Measurements from ENCODE around the gene MVK. TPM values are rescaled to one million over a fixed set of nuclear protein-coding genes. Genes with fewer than 3 reads are reported as not detected.

The MVK gene
- total RNA-seq, 4 donors from 2014 or later = 17.2 to 157 (median 25.4) TPM

DNA sequence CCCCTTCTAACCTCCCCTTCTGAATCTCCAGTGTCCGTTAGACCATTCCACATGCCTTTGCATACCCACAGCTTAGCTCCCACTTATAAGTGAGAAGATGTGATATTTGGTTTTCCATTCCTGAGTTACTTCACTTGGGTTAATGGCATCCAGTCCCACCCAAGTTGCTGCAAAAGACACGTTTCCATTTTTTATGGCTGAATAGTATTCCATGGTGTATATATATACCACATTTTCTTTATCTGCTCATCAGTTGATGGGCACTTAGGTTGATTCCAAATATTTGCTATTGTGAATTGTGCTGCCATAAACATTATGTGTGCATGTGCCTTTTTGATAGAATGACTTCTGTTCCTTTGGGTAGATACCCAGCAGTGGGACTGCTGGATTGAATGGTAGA is 67.8 kb downstream of the MVK start:
- intact Hi-C loops (cut with DNase I; ENCODE audit: low total_unique reads) = no loop called here
- in situ Hi-C loops (cut with MboI; ENCODE audit: low pct_ligation_motif_present in 1 of 4, low pct_unique_long_range_greater_than_20kb in 1 of 4, low sequenced_read_pairs in 3 of 4) = no loop called here

DNA sequence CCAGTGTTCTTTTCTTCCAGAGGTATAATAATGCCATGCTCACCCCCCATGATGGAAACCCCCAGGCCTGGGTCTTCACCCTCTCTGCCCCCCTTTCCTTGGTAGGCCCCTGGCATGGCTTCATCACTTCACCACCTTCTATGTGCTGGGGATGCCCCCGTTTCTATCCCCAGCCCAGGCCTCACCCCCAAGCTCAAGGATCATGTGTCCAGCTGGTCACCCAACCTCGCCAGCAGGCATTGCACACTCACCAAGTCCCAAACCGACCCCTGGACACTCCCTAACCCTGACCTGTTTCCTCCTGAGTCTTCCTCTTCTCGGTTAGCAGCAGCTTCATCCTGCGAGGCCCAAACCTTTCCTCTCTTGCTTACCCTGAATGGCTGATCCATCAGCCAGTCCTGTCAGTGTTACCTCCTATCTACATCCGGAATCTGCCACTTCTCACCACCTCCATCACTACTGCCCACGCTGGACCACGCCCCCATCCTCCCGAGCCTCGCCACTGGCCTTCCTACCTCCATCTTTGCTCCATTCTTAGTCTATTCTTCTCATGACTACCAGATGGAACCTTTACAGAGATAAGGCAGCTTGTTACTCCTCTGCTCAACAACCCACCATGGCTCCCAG is 69.0 kb downstream of the MVK start:
- Histone ChIP-seq H3K27me3 (no peaks in the 10 kb centered on the region), H3K4me3 (no peak overlapping the region), H3K4me1 (no peaks in the 10 kb centered on the region), H3K36me3 (no peaks in the 10 kb centered on the region), H3K9me3 (no peaks in the 10 kb centered on the region), H3K27ac (no peak overlapping the region)
- no peak for DNase-seq
- TF ChIP-seq EP300 (IDR thresholded peaks at IDR 0.05; ENCODE audit: low read depth) = no peak
- TF ChIP-seq CTCF (IDR thresholded peaks at IDR 0.05) = no peak
- TF ChIP-seq POLR2A (IDR thresholded peaks at IDR 0.05) = no peak
- no peak for TF ChIP-seq POLR2AphosphoS5 (IDR thresholded peaks at IDR 0.05)
- WGBS, 2 donors (ENCODE audit: low coverage in 1 of 2) = 58 to 89% methylated on average over 8 to 10 of the region's 10 CpGs
- in situ Hi-C loops (cut with MboI; ENCODE audit: low pct_ligation_motif_present in 1 of 4, low pct_unique_long_range_greater_than_20kb in 1 of 4, low sequenced_read_pairs in 3 of 4) (no loop called here), intact Hi-C loops (cut with DNase I; ENCODE audit: low total_unique reads) (no loop called here)

More for the DNA sequence above, 67.8 kb downstream of the MVK start:
- no peaks in the 10 kb centered on the region for H3K9me3 ChIP-seq
- TF ChIP-seq POLR2A (IDR thresholded peaks at IDR 0.05) = no peak
- TF ChIP-seq POLR2AphosphoS5 (IDR thresholded peaks at IDR 0.05) = no peak
- no peak for TF ChIP-seq EP300 (IDR thresholded peaks at IDR 0.05; ENCODE audit: low read depth)
- TF ChIP-seq CTCF (IDR thresholded peaks at IDR 0.05) = no peak
- 64 to 65% methylated on average over 2 of the region's 2 CpGs for WGBS, 2 donors (ENCODE audit: low coverage in 1 of 2)
- H3K36me3 ChIP-seq = no peaks in the 10 kb centered on the region
- no peak for DNase-seq
- H3K4me1 ChIP-seq = no peaks in the 10 kb centered on the region
- H3K27me3 ChIP-seq = no peaks in the 10 kb centered on the region
- no peak overlapping the region for H3K27ac ChIP-seq
- H3K4me3 ChIP-seq = no peak overlapping the region

DNA sequence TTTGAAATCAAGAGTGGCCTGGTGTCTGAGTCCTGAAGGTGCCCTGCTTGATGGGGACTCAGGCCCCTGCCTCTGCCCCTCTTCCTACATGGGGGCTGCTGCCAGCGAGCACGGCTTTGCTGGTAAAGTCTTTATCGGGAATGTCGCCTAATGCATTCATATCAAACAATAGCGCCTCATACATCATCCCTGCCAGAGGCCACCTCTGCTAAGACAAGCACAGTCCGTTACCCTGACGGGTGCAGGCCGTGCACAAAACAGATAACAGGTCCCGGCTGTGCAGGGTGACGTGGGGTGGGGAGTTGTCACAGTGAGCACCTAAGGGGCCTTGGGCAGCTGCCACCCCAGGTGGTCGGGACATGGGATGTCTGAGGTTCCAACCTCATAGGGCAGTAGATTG is 71.6 kb downstream of the MVK start:
- Histone ChIP-seq H3K36me3 (no peaks in the 10 kb centered on the region), H3K4me1 (no peaks in the 10 kb centered on the region), H3K9me3 (no peaks in the 10 kb centered on the region), H3K4me3 (no peak overlapping the region), H3K27ac (no peak overlapping the region), H3K27me3 (no peaks in the 10 kb centered on the region)
- DNase-seq = no peak
- in situ Hi-C loops (cut with MboI; ENCODE audit: low pct_ligation_motif_present in 1 of 4, low pct_unique_long_range_greater_than_20kb in 1 of 4, low sequenced_read_pairs in 3 of 4) = no loop called here
- intact Hi-C loops (cut with DNase I; ENCODE audit: low total_unique reads) = no loop called here
- TF ChIP-seq EP300 (IDR thresholded peaks at IDR 0.05; ENCODE audit: low read depth) (no peak), POLR2AphosphoS5 (IDR thresholded peaks at IDR 0.05) (no peak), CTCF (IDR thresholded peaks at IDR 0.05) (no peak), POLR2A (IDR thresholded peaks at IDR 0.05) (no peak)
- 78% methylated on average over 11 of the region's 11 CpGs; no CpG with 5 or more reads in 1 of the 2 donors for WGBS, 2 donors (ENCODE audit: low coverage in 1 of 2)

GRCh38 chr12:109645708-109646107 is 72.1 kb downstream of the MVK start:
- Histone ChIP-seq H3K4me1 (no peaks in the 10 kb centered on the region), H3K36me3 (no peaks in the 10 kb centered on the region), H3K27me3 (no peaks in the 10 kb centered on the region), H3K9me3 (no peaks in the 10 kb centered on the region), H3K27ac (no peak overlapping the region), H3K4me3 (no peak overlapping the region)
- DNase-seq = no peak
- 84 to 93% methylated on average over 3 to 11 of the region's 11 CpGs for WGBS, 2 donors (ENCODE audit: low coverage in 1 of 2)
- in situ Hi-C loops (cut with MboI; ENCODE audit: low pct_ligation_motif_present in 1 of 4, low pct_unique_long_range_greater_than_20kb in 1 of 4, low sequenced_read_pairs in 3 of 4) = no loop called here
- intact Hi-C loops (cut with DNase I; ENCODE audit: low total_unique reads) = no loop called here
- TF ChIP-seq POLR2A (IDR thresholded peaks at IDR 0.05) (no peak), POLR2AphosphoS5 (IDR thresholded peaks at IDR 0.05) (no peak), EP300 (IDR thresholded peaks at IDR 0.05; ENCODE audit: low read depth) (no peak), CTCF (IDR thresholded peaks at IDR 0.05) (no peak)

Other genes starting within 250 kb of the MVK start
- not detected for gene MYO1H, start 225.9 kb upstream of the MVK start, total RNA-seq
- gene KCTD10, start 96.5 kb upstream of the MVK start, total RNA-seq = 100 to 1,000 TPM in 1 of 4 donors, 10 to 100 TPM in 3; 67.2 to 126 (median 79.5) TPM
- gene UBE3B, start 96.2 kb upstream of the MVK start, total RNA-seq = 10 to 100 TPM; 34.4 to 73.0 (median 71.6) TPM
- 10 to 100 TPM in 3 of 4 donors, 1 to 10 TPM in 1; 4.4 to 18.7 (median 11.9) TPM for gene MMAB, start 290 bp upstream of the MVK start, total RNA-seq
- gene FAM222A, start 140.0 kb downstream of the MVK start, total RNA-seq = 1 to 10 TPM; 1.4 to 3.0 (median 1.8) TPM